Measurements from ENCODE around the gene PTPRT.

- TF ChIP-seq POLR2A (IDR thresholded peaks at IDR 0.05; ENCODE audit: low read depth, low read length) (no peak), POLR2AphosphoS5 (IDR thresholded peaks at IDR 0.05; ENCODE audit: low read depth, low read length) (no peak), TAF1 (IDR thresholded peaks at IDR 0.05; ENCODE audit: borderline replicate concordance, low read depth, low read length) (no peak)
These were observed 327.3 kb downstream of the PTPRT start for GRCh38 chr20:42862446-42862845.

All from GM12892 (cell line).